SK-N-SH (cell line): ENCODE results near the gene ZNF804A.

Experiments used
- CTCF ChIP-seq: fragments of 200-600 bp; sonication (generic); IDR thresholded peaks from 2 replicates; pipeline ENCODE4 v1.6.1; 2017; ENCODE audit warnings: antibody characterized with exemption, mild to moderate bottlenecking, moderate library complexity
- FOXM1 ChIP-seq: IDR thresholded peaks from 2 replicates; pipeline ENCODE4 v1.4.0; 2012; ENCODE audit warnings: low read depth, mild to moderate bottlenecking
- POLR2AphosphoS5 ChIP-seq: IDR thresholded peaks from 2 replicates; pipeline ENCODE4 v1.6.1; 2012; ENCODE audit warnings: low read depth, low read length
- RFX5 ChIP-seq: IDR thresholded peaks from 2 replicates; pipeline ENCODE4 v1.6.1; 2012; ENCODE audit warnings: mild to moderate bottlenecking, improper control_type of control experiment, low read length

GRCh38 chr2:184730288-184730687, 132.0 kb downstream of the ZNF804A start:
- no peak for TF ChIP-seq CTCF
- TF ChIP-seq POLR2AphosphoS5, result no peak
- no peak for TF ChIP-seq FOXM1
- TF ChIP-seq RFX5, result no peak
